Hepatocyte (in vitro differentiated cells): ENCODE results near the gene FAR1.

Source experiments
- CTCF ChIP-seq: fragments of 200-600 bp; sonication (generic); IDR thresholded peaks from 2 replicates; pipeline ENCODE4 v1.5.1; 2016; ENCODE audit warnings: antibody characterized with exemption, mild to moderate bottlenecking; ENCODE audit not compliant: poor library complexity
- EZH2 ChIP-seq: fragments of 200-600 bp; sonication (generic); IDR thresholded peaks from 2 replicates; pipeline ENCODE4 v1.6.1; 2016; ENCODE audit warnings: antibody characterized with exemption, mild to moderate bottlenecking, borderline replicate concordance
- EZH2phosphoT487 ChIP-seq: fragments of 200-600 bp; sonication (generic); IDR thresholded peaks from one replicate; pipeline ENCODE4 v1.6.1; 2018; ENCODE audit warnings: antibody characterized with exemption, mild to moderate bottlenecking, low read depth, moderate library complexity; ENCODE audit not compliant: unreplicated experiment, severe bottlenecking

GRCh38 chr11:13687271-13687670 is 18.8 kb downstream of the FAR1 start:
- TF ChIP-seq CTCF, result no peak
- no peak for TF ChIP-seq EZH2
- no peak for TF ChIP-seq EZH2phosphoT487
